OCI-LY7 (cell line): ENCODE data around the gene CNOT4. TPM values are rescaled to one million over a fixed set of nuclear protein-coding genes. Genes with fewer than 3 reads are reported as not detected.

Source experiments
- BruUV-seq: library from RNA; stranded (reverse); fragments of 400-500 nt; replicated peaks from 2 replicates; lab custom pipeline; 2021; lab: Mats Ljungman, UMichigan
- CTCF ChIA-PET: fragments of 300-600 bp; sonication (Branson Sonifier 250); formaldehyde crosslinking; loops from one replicate; lab custom pipeline; 2022; ENCODE audit warnings: antibody characterized with exemption; ENCODE audit not compliant: unreplicated experiment; lab: Charles Lee
- POLR2A ChIA-PET: fragments of 300-600 bp; sonication (Branson Sonifier 250); formaldehyde crosslinking; loops from one replicate; lab custom pipeline; 2022; ENCODE audit warnings: antibody characterized with exemption; lab: Charles Lee
- DNase-seq: peaks from one replicate; pipeline ENCODE4 v3.0.0-alpha.2; 2015; ENCODE audit warnings: low spot score
- H2AFZ ChIP-seq: fragments of 200-600 bp; sonication (generic), shearing (Covaris generic); 2 replicates; pipeline ENCODE4 v1.6.1; 2014; ENCODE audit warnings: mild to moderate bottlenecking, antibody characterized with exemption, low read length, moderate library complexity
- H3K27ac ChIP-seq: fragments of 200-600 bp; sonication (generic); 2 replicates; pipeline ENCODE4 v1.5.1; 2014; ENCODE audit warnings: mixed run types, low read depth, mild to moderate bottlenecking, moderate library complexity, low read length, inconsistent platforms; ENCODE audit not compliant: poor library complexity, severe bottlenecking
- H3K36me3 ChIP-seq: fragments of 200-600 bp; sonication (generic); 2 replicates; pipeline ENCODE4 v1.6.1; 2014; ENCODE audit warnings: mild to moderate bottlenecking, antibody characterized with exemption, low read length, moderate library complexity, mixed read lengths; ENCODE audit not compliant: insufficient read depth
- H3K4me1 ChIP-seq: fragments of 200-600 bp; sonication (generic); 2 replicates; pipeline ENCODE4 v1.5.1; 2014; ENCODE audit warnings: mild to moderate bottlenecking, low read length; ENCODE audit not compliant: insufficient read depth, poor library complexity, severe bottlenecking
- H3K4me2 ChIP-seq: fragments of 200-600 bp; sonication (generic); 2 replicates; pipeline ENCODE4 v1.6.1; 2014; ENCODE audit warnings: mild to moderate bottlenecking, low read length
- H3K4me3 ChIP-seq: fragments of 200-600 bp; sonication (generic); 2 replicates; pipeline ENCODE4 v1.5.1; 2014; ENCODE audit warnings: mild to moderate bottlenecking, low read depth, low read length; ENCODE audit not compliant: poor library complexity, severe bottlenecking
- H3K79me2 ChIP-seq: fragments of 200-600 bp; sonication (generic); 2 replicates; pipeline ENCODE4 v1.6.1; 2016; ENCODE audit warnings: low read depth, mild to moderate bottlenecking, low read length, moderate library complexity, mixed read lengths; ENCODE audit not compliant: insufficient read depth
- H3K9me2 ChIP-seq: fragments of 200-600 bp; sonication (generic); 2 replicates; pipeline ENCODE4 v1.6.1; 2016; ENCODE audit warnings: mild to moderate bottlenecking, low read length, mixed read lengths; ENCODE audit not compliant: insufficient read depth
- H3K9me3 ChIP-seq: fragments of 200-600 bp; sonication (generic); 2 replicates; pipeline ENCODE4 v1.6.1; 2014; ENCODE audit warnings: mild to moderate bottlenecking, mixed run types, low read length, mixed read lengths
- H4K20me1 ChIP-seq: fragments of 200-600 bp; sonication (generic); 2 replicates; pipeline ENCODE4 v1.6.1; 2014; ENCODE audit warnings: mild to moderate bottlenecking, antibody characterized with exemption, low read length, moderate library complexity, mixed read lengths; ENCODE audit not compliant: insufficient read depth
- EZH2phosphoT487 ChIP-seq: fragments of 200-600 bp; sonication (generic); IDR thresholded peaks from 2 replicates; pipeline ENCODE4 v1.6.1; 2018; ENCODE audit warnings: low read depth, borderline replicate concordance, mild to moderate bottlenecking, mixed run types, antibody characterized with exemption, low read length, moderate library complexity, mixed read lengths
- intact Hi-C: fragments of 100-400 bp; cut with micrococcal nuclease; formaldehyde crosslinking; loops from one replicate; pipeline ENCODE4 v1.10.0; 2022; ENCODE audit not compliant: unreplicated experiment
- total RNA-seq, 2 experiments: library from RNA; depleted of rRNA in 1 of 2; stranded (reverse); fragments of >200 nt in 1 of 2; shearing (Covaris generic) in 1 of 2; gene quantifications; 2 replicates each; pipeline ENCODE4 v1.2.3, GENCODE V29; 2014 to 2022
- TF ChIP-seq, protein P1 (sequence below): fragments of 200-600 bp; sonication (generic); conservative IDR thresholded peaks from 2 replicates; pipeline ENCODE4 v1.5.1; 2014; ENCODE audit warnings: mild to moderate bottlenecking, antibody characterized with exemption, low read length, moderate library complexity, mixed read lengths

CNOT4 gene
- total RNA-seq, 2 experiments from 2014 or later, result 18.7 to 21.9 TPM

GRCh38 chr7:135327458-135327857 is 182.4 kb downstream of the CNOT4 start:
- POLR2A ChIA-PET, result no interaction called here
- no peak for DNase-seq
- intact Hi-C loops, result no loop called here
- no peaks in the 10 kb centered on the region for H3K9me2 ChIP-seq
- H3K4me3 ChIP-seq, result no peak overlapping the region
- H2AFZ ChIP-seq, result no peak overlapping the region
- H4K20me1 ChIP-seq, result no peaks in the 10 kb centered on the region
- no TSS peak for BruUV-seq
- H3K4me1 ChIP-seq, result no peaks in the 10 kb centered on the region
- H3K9me3 ChIP-seq, result no peaks in the 10 kb centered on the region
- H3K36me3 ChIP-seq, result no peaks in the 10 kb centered on the region
- H3K4me2 ChIP-seq, result no peak overlapping the region
- H3K79me2 ChIP-seq, result no peaks in the 10 kb centered on the region
- CTCF ChIA-PET, result interaction anchor here (0.5 kb wide), 1 partner anchor 156 kb away, joined by 3 read pairs; no protein-coding TSS in a partner anchor
- no peak overlapping the region for H3K27ac ChIP-seq
- TF ChIP-seq, protein P1, sequence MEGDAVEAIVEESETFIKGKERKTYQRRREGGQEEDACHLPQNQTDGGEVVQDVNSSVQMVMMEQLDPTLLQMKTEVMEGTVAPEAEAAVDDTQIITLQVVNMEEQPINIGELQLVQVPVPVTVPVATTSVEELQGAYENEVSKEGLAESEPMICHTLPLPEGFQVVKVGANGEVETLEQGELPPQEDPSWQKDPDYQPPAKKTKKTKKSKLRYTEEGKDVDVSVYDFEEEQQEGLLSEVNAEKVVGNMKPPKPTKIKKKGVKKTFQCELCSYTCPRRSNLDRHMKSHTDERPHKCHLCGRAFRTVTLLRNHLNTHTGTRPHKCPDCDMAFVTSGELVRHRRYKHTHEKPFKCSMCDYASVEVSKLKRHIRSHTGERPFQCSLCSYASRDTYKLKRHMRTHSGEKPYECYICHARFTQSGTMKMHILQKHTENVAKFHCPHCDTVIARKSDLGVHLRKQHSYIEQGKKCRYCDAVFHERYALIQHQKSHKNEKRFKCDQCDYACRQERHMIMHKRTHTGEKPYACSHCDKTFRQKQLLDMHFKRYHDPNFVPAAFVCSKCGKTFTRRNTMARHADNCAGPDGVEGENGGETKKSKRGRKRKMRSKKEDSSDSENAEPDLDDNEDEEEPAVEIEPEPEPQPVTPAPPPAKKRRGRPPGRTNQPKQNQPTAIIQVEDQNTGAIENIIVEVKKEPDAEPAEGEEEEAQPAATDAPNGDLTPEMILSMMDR, result no peak
- TF ChIP-seq EZH2phosphoT487, result no peak

- intact Hi-C loops, result no loop called here
- Histone ChIP-seq H4K20me1 (no peaks in the 10 kb centered on the region), H3K4me2 (no peak overlapping the region), H3K4me3 (no peak overlapping the region), H3K9me3 (no peaks in the 10 kb centered on the region), H2AFZ (no peak overlapping the region), H3K79me2 (no peaks in the 10 kb centered on the region), H3K36me3 (no peaks in the 10 kb centered on the region), H3K27ac (no peak overlapping the region), H3K4me1 (no peaks in the 10 kb centered on the region), H3K9me2 (no peaks in the 10 kb centered on the region)
- TF ChIP-seq, protein P1, result no peak
- TF ChIP-seq EZH2phosphoT487, result no peak
- CTCF ChIA-PET, result no interaction called here
- no TSS peak for BruUV-seq
- POLR2A ChIA-PET, result interaction anchor here (0.6 kb wide), 1 partner anchor 651 kb away, joined by 3 read pairs; the partner anchor contains the start of gene MTPN
- no peak for DNase-seq
Measured at GRCh38 chr7:135326636-135327280, 183.1 kb downstream of the CNOT4 start.

GRCh38 chr7:135322571-135323340 is 187.1 kb downstream of the CNOT4 start:
- ChIA-PET POLR2A (interaction anchor here (0.6 to 0.7 kb wide), 2 partner anchors 9 to 57 kb away, joined by 3 read pairs; no protein-coding TSS in a partner anchor), CTCF (no interaction called here)

More at GRCh38 chr7:135322571-135323340, 187.1 kb downstream of the CNOT4 start:
- no TSS peak for BruUV-seq
- H3K4me3 ChIP-seq, result no peak overlapping the region
- H3K36me3 ChIP-seq, result no peaks in the 10 kb centered on the region
- intact Hi-C loops, result no loop called here
- no peaks in the 10 kb centered on the region for H3K79me2 ChIP-seq
- no peak for TF ChIP-seq EZH2phosphoT487
- TF ChIP-seq, protein P1, result no peak
- no peak overlapping the region for H3K4me2 ChIP-seq
- H2AFZ ChIP-seq, result no peak overlapping the region
- no peak overlapping the region for H3K27ac ChIP-seq
- no peaks in the 10 kb centered on the region for H3K9me2 ChIP-seq
- H3K9me3 ChIP-seq, result no peaks in the 10 kb centered on the region
- no peaks in the 10 kb centered on the region for H4K20me1 ChIP-seq
- H3K4me1 ChIP-seq, result no peaks in the 10 kb centered on the region
- DNase-seq, result no peak
